Body of pancreas (tissue), 4 donors: Measurements from ENCODE around the gene HERC2.

Experiments used
- POLR2A ChIP-seq, 3 donors: fragments of 450-650 bp; IDR thresholded peaks; one replicate each; pipeline ENCODE4 v1.6.1; 2016; ENCODE audit warnings: antibody characterized with exemption in 3 of 3, mild to moderate bottlenecking in 2 of 3
- TF ChIP-seq, protein P1 (sequence below), 7 experiments: fragments of 450-650 bp in 4 of 7; fragments of 200-600 bp in 3 of 7; sonication (generic) in 3 of 7; IDR thresholded peaks; one replicate each; pipeline ENCODE4 v1.5.1; 2016 to 2019; ENCODE audit warnings: antibody characterized with exemption in 7 of 7

DNA sequence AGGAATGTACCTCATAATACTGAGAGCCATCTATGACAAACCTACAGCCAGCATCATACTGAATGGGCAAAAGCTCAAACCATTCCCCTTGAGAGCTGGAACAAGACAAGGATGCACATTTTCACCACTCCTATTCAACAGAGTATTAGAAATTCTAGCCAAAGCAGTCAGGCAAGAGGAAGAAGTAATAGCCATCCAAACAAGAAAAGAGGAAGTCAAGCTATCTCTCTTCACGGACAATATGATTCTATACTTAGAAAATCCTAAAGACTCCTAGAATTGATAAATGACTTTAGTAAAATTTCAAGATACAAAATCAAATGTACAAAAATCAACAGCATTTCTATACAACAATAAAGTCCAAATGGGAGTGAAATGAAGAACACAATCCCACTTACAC, 253.0 kb downstream of the HERC2 start:
- TF ChIP-seq, protein P1, sequence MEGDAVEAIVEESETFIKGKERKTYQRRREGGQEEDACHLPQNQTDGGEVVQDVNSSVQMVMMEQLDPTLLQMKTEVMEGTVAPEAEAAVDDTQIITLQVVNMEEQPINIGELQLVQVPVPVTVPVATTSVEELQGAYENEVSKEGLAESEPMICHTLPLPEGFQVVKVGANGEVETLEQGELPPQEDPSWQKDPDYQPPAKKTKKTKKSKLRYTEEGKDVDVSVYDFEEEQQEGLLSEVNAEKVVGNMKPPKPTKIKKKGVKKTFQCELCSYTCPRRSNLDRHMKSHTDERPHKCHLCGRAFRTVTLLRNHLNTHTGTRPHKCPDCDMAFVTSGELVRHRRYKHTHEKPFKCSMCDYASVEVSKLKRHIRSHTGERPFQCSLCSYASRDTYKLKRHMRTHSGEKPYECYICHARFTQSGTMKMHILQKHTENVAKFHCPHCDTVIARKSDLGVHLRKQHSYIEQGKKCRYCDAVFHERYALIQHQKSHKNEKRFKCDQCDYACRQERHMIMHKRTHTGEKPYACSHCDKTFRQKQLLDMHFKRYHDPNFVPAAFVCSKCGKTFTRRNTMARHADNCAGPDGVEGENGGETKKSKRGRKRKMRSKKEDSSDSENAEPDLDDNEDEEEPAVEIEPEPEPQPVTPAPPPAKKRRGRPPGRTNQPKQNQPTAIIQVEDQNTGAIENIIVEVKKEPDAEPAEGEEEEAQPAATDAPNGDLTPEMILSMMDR (IDR thresholded peaks at IDR 0.05) = no peak
- no peak for TF ChIP-seq POLR2A (IDR thresholded peaks at IDR 0.05)
